Stimulated activated effector memory CD8-positive, alpha-beta T cell treated with anti-CD3 and anti-CD28 coated beads, Interleukin-12 subunit alpha, Interleukin-12 subunit beta, amount 100 ng/mL, for 72 hours (primary cell): ENCODE results near the gene COL8A1.

Experiments used
- ATAC-seq: fragments of 150-1000 bp; cut with Tn5 transposase; 2 replicates; pipeline ENCODE4 v1.10.0; 2021
- DNase-seq, 2 donors: peaks; one replicate each; pipeline ENCODE4 v3.0.0; 2021 to 2022; ENCODE audit warnings: low spot score in 2 of 2
- H3K27ac Mint-ChIP-seq: one replicate; pipeline ENCODE4 v1.8.0; 2022; ENCODE audit warnings: mild to moderate bottlenecking, mixed read lengths
- H3K36me3 Mint-ChIP-seq: one replicate; pipeline ENCODE4 v1.8.0; 2022; ENCODE audit warnings: mild to moderate bottlenecking, mixed read lengths
- H3K4me1 Mint-ChIP-seq: one replicate; pipeline ENCODE4 v1.8.0; 2022; ENCODE audit warnings: mixed read lengths
- H3K4me3 Mint-ChIP-seq: one replicate; pipeline ENCODE4 v1.8.0; 2022; ENCODE audit warnings: mild to moderate bottlenecking, mixed read lengths
- H3K9me3 Mint-ChIP-seq: one replicate; pipeline ENCODE4 v1.8.0; 2022; ENCODE audit warnings: mixed read lengths

Gene COL8A1

GRCh38 chr3:99678896-99679295 is 40.5 kb downstream of the COL8A1 start:
- no peaks in the 10 kb centered on the region for H3K36me3 Mint-ChIP-seq
- no peak overlapping the region for H3K27ac Mint-ChIP-seq
- DNase-seq, result no peak
- H3K9me3 Mint-ChIP-seq, result no peaks in the 10 kb centered on the region
- no peak overlapping the region for H3K4me3 Mint-ChIP-seq
- ATAC-seq, result no peak
- no peaks in the 10 kb centered on the region for H3K4me1 Mint-ChIP-seq

- Mint-ChIP-seq H3K27ac (no peak overlapping the region), H3K36me3 (no peaks in the 10 kb centered on the region), H3K9me3 (no peaks in the 10 kb centered on the region), H3K4me3 (no peak overlapping the region), H3K4me1 (no peaks in the 10 kb centered on the region)
- ATAC-seq, result no peak
- DNase-seq, result no peak
These were observed 43.1 kb downstream of the COL8A1 start for GRCh38 chr3:99681512-99681911.

- H3K36me3 Mint-ChIP-seq, result no peaks in the 10 kb centered on the region
- H3K9me3 Mint-ChIP-seq, result no peaks in the 10 kb centered on the region
- ATAC-seq, result no peak
- DNase-seq, result no peak
- no peak overlapping the region for H3K4me3 Mint-ChIP-seq
- H3K27ac Mint-ChIP-seq, result no peak overlapping the region
- H3K4me1 Mint-ChIP-seq, result no peaks in the 10 kb centered on the region
These were observed 43.6 kb downstream of the COL8A1 start for GRCh38 chr3:99681976-99682375.

- Mint-ChIP-seq H3K9me3 (no peaks in the 10 kb centered on the region), H3K4me3 (no peak overlapping the region), H3K36me3 (no peaks in the 10 kb centered on the region), H3K27ac (no peak overlapping the region), H3K4me1 (no peaks in the 10 kb centered on the region)
- ATAC-seq (no peak), DNase-seq (no peak)
These were observed 45.1 kb downstream of the COL8A1 start for GRCh38 chr3:99683465-99683864.

- Mint-ChIP-seq H3K4me1 (no peaks in the 10 kb centered on the region), H3K4me3 (no peak overlapping the region), H3K9me3 (no peaks in the 10 kb centered on the region), H3K36me3 (no peaks in the 10 kb centered on the region), H3K27ac (no peak overlapping the region)
- ATAC-seq (no peak), DNase-seq (no peak)
These were observed 45.5 kb downstream of the COL8A1 start for GRCh38 chr3:99683876-99684275.

GRCh38 chr3:99684644-99685043 is 46.2 kb downstream of the COL8A1 start:
- H3K4me1 Mint-ChIP-seq, result no peaks in the 10 kb centered on the region
- H3K4me3 Mint-ChIP-seq, result no peak overlapping the region
- no peaks in the 10 kb centered on the region for H3K36me3 Mint-ChIP-seq
- no peak overlapping the region for H3K27ac Mint-ChIP-seq
- no peak for ATAC-seq
- H3K9me3 Mint-ChIP-seq, result no peaks in the 10 kb centered on the region
- no peak for DNase-seq

- DNase-seq (no peak), ATAC-seq (peak; percentile 34)
- no peak overlapping the region for H3K27ac Mint-ChIP-seq
- H3K4me3 Mint-ChIP-seq, result no peak overlapping the region
- H3K9me3 Mint-ChIP-seq, result no peaks in the 10 kb centered on the region
- no peaks in the 10 kb centered on the region for H3K4me1 Mint-ChIP-seq
- H3K36me3 Mint-ChIP-seq, result no peaks in the 10 kb centered on the region
These were observed 48.1 kb downstream of the COL8A1 start for GRCh38 chr3:99686469-99686868.

- DNase-seq (peak in 1 of 2 donors; percentile 57), ATAC-seq (peak; percentile 37)
- Mint-ChIP-seq H3K36me3 (no peaks in the 10 kb centered on the region), H3K4me1 (no peaks in the 10 kb centered on the region), H3K9me3 (no peaks in the 10 kb centered on the region), H3K4me3 (no peak overlapping the region), H3K27ac (no peak overlapping the region)
These were observed 48.7 kb downstream of the COL8A1 start for GRCh38 chr3:99686955-99687612.

GRCh38 chr3:99690761-99691369 is 52.5 kb downstream of the COL8A1 start:
- no peak overlapping the region for H3K4me3 Mint-ChIP-seq
- DNase-seq, result no peak
- ATAC-seq, result no peak
- no peaks in the 10 kb centered on the region for H3K36me3 Mint-ChIP-seq
- H3K27ac Mint-ChIP-seq, result no peak overlapping the region
- H3K4me1 Mint-ChIP-seq, result no peaks in the 10 kb centered on the region
- no peaks in the 10 kb centered on the region for H3K9me3 Mint-ChIP-seq

GRCh38 chr3:99693636-99694035 is 55.2 kb downstream of the COL8A1 start:
- Mint-ChIP-seq H3K36me3 (no peaks in the 10 kb centered on the region), H3K9me3 (no peaks in the 10 kb centered on the region), H3K27ac (no peak overlapping the region), H3K4me1 (no peaks in the 10 kb centered on the region), H3K4me3 (no peak overlapping the region)
- DNase-seq, result no peak
- ATAC-seq, result no peak

- H3K9me3 Mint-ChIP-seq, result no peaks in the 10 kb centered on the region
- DNase-seq, result no peak
- H3K27ac Mint-ChIP-seq, result no peak overlapping the region
- no peak overlapping the region for H3K4me3 Mint-ChIP-seq
- no peak for ATAC-seq
- H3K4me1 Mint-ChIP-seq, result no peaks in the 10 kb centered on the region
- H3K36me3 Mint-ChIP-seq, result no peaks in the 10 kb centered on the region
These were observed 58.1 kb downstream of the COL8A1 start for GRCh38 chr3:99696497-99696896.

- H3K27ac Mint-ChIP-seq, result no peak overlapping the region
- DNase-seq (no peak), ATAC-seq (no peak)
- no peaks in the 10 kb centered on the region for H3K36me3 Mint-ChIP-seq
- no peak overlapping the region for H3K4me3 Mint-ChIP-seq
- H3K4me1 Mint-ChIP-seq, result no peaks in the 10 kb centered on the region
- no peaks in the 10 kb centered on the region for H3K9me3 Mint-ChIP-seq
These were observed 58.9 kb downstream of the COL8A1 start for GRCh38 chr3:99697250-99697649.

GRCh38 chr3:99698932-99699331 is 60.5 kb downstream of the COL8A1 start:
- H3K36me3 Mint-ChIP-seq, result no peaks in the 10 kb centered on the region
- no peak overlapping the region for H3K4me3 Mint-ChIP-seq
- ATAC-seq (no peak), DNase-seq (no peak)
- H3K4me1 Mint-ChIP-seq, result no peaks in the 10 kb centered on the region
- H3K9me3 Mint-ChIP-seq, result no peaks in the 10 kb centered on the region
- no peak overlapping the region for H3K27ac Mint-ChIP-seq

GRCh38 chr3:99699841-99700240 is 61.4 kb downstream of the COL8A1 start:
- no peaks in the 10 kb centered on the region for H3K4me1 Mint-ChIP-seq
- no peak for DNase-seq
- no peaks in the 10 kb centered on the region for H3K36me3 Mint-ChIP-seq

GRCh38 chr3:99700631-99701268 is 62.4 kb downstream of the COL8A1 start:
- no peaks in the 10 kb centered on the region for H3K4me1 Mint-ChIP-seq
- ATAC-seq (no peak), DNase-seq (no peak)

More at GRCh38 chr3:99699841-99700240, 61.4 kb downstream of the COL8A1 start:
- no peak overlapping the region for H3K4me3 Mint-ChIP-seq
- no peak for ATAC-seq
- no peaks in the 10 kb centered on the region for H3K9me3 Mint-ChIP-seq
- no peak overlapping the region for H3K27ac Mint-ChIP-seq

More at GRCh38 chr3:99700631-99701268, 62.4 kb downstream of the COL8A1 start:
- Mint-ChIP-seq H3K27ac (no peak overlapping the region), H3K4me3 (no peak overlapping the region), H3K36me3 (no peaks in the 10 kb centered on the region), H3K9me3 (no peaks in the 10 kb centered on the region)
